ENCODE results near the gene SPRY4.
"Not testable (repeated sequence)": the region's sequence is repeated elsewhere in the genome, so short reads cannot be mapped to it uniquely, and the experiment has no call there.

The SPRY4 gene

GRCh38 chr5:142277796-142278195 lies 47.0 kb downstream of the SPRY4 start:
- peaks cover 0 to 23% (median 15%) of the 10 kb centered on the region in 4 donors for H3K4me1 ChIP-seq
- no peaks in the 10 kb centered on the region for H3K9me3 ChIP-seq
- no peak for DNase-seq
- H3K27ac ChIP-seq, result no peak overlapping the region
- intact Hi-C loops (cut with DNase I; ENCODE audit: low total_unique reads), result no loop called here
- H3K27me3 ChIP-seq, result no peaks in the 10 kb centered on the region
- no peak overlapping the region for H3K4me3 ChIP-seq
- no peak for TF ChIP-seq CTCF (IDR thresholded peaks at IDR 0.05)
- no peaks in the 10 kb centered on the region for H3K36me3 ChIP-seq

GRCh38 chr5:142276517-142276916 lies 48.3 kb downstream of the SPRY4 start:
- no peaks in the 10 kb centered on the region for H3K27me3 ChIP-seq
- TF ChIP-seq CTCF (IDR thresholded peaks at IDR 0.05), result no peak
- no peak overlapping the region for H3K4me3 ChIP-seq
- no peaks in the 10 kb centered on the region for H3K9me3 ChIP-seq
- H3K4me1 ChIP-seq, result peaks cover 0 to 23% (median 15%) of the 10 kb centered on the region in 4 donors
- intact Hi-C loops (cut with DNase I; ENCODE audit: low total_unique reads), result no loop called here
- no peak overlapping the region for H3K27ac ChIP-seq
- no peaks in the 10 kb centered on the region for H3K36me3 ChIP-seq
- DNase-seq, result peak in 1 of 2 donors; percentile 13

- H3K9me3 ChIP-seq, result no peaks in the 10 kb centered on the region
- H3K36me3 ChIP-seq, result no peaks in the 10 kb centered on the region
- no peak overlapping the region for H3K4me3 ChIP-seq
- no peak overlapping the region for H3K27ac ChIP-seq
- H3K27me3 ChIP-seq, result no peaks in the 10 kb centered on the region
- intact Hi-C loops (cut with DNase I; ENCODE audit: low total_unique reads), result no loop called here
- peak in 1 of 2 donors; percentile 28 for DNase-seq
- H3K4me1 ChIP-seq, result peaks cover 0 to 15% (median 9%) of the 10 kb centered on the region in 4 donors
- TF ChIP-seq CTCF (IDR thresholded peaks at IDR 0.05), result no peak
Measured at GRCh38 chr5:142275496-142275895, 49.3 kb downstream of the SPRY4 start.

GRCh38 chr5:142272596-142272995 lies 52.2 kb downstream of the SPRY4 start:
- H3K4me3 ChIP-seq; H3K27ac ChIP-seq; H3K4me1 ChIP-seq; H3K27me3 ChIP-seq; intact Hi-C loops (cut with DNase I; ENCODE audit: low total_unique reads); H3K36me3 ChIP-seq; H3K9me3 ChIP-seq: not testable (repeated sequence)
- peak in 1 of 2 donors; percentile 0 for DNase-seq

GRCh38 chr5:142264084-142264483 lies 60.7 kb downstream of the SPRY4 start:
- H3K9me3 ChIP-seq; H3K4me3 ChIP-seq; H3K27me3 ChIP-seq; intact Hi-C loops (cut with DNase I; ENCODE audit: low total_unique reads); H3K27ac ChIP-seq; DNase-seq; H3K36me3 ChIP-seq; H3K4me1 ChIP-seq: not testable (repeated sequence)

- TF ChIP-seq CTCF (IDR thresholded peaks at IDR 0.05), result no peak
Measured at GRCh38 chr5:142263346-142263745, 61.5 kb downstream of the SPRY4 start.

GRCh38 chr5:142262683-142263082 lies 62.1 kb downstream of the SPRY4 start:
- Histone ChIP-seq H3K27ac (no peak overlapping the region), H3K4me1 (no peaks in the 10 kb centered on the region), H3K27me3 (no peaks in the 10 kb centered on the region), H3K36me3 (no peaks in the 10 kb centered on the region), H3K4me3 (no peak overlapping the region), H3K9me3 (no peaks in the 10 kb centered on the region)
- no peak for TF ChIP-seq CTCF (IDR thresholded peaks at IDR 0.05)
- no peak for DNase-seq
- intact Hi-C loops (cut with DNase I; ENCODE audit: low total_unique reads), result no loop called here

More at GRCh38 chr5:142263346-142263745, 61.5 kb downstream of the SPRY4 start:
- Histone ChIP-seq H3K9me3 (no peaks in the 10 kb centered on the region), H3K4me1 (no peaks in the 10 kb centered on the region), H3K27me3 (no peaks in the 10 kb centered on the region), H3K27ac (no peak overlapping the region), H3K36me3 (no peaks in the 10 kb centered on the region), H3K4me3 (no peak overlapping the region)
- no peak for DNase-seq
- intact Hi-C loops (cut with DNase I; ENCODE audit: low total_unique reads), result no loop called here
